ENCODE results near the gene EQTN.
"Not testable (repeated sequence)": the region's sequence is repeated elsewhere in the genome, so short reads cannot be mapped to it uniquely, and the experiment has no call there.

The EQTN gene

DNA sequence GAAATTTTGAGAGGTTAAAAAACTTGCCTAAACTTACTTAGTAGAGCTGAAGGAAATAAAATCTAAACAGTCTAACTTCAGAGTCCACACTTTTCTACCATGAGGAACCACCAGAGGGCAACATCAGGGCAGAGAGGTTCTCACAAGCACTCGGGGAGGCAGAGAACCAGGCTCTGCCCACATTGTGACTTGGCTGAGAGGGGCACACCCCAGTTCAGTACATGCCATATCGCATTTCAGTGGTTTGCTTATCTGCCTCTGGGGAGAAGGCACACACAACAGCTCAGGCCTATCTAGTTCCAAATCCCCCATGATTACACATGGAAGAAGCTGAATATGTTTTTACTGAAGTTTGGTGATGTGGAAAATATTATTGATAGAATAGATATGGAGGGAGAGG lies 49.2 kb downstream of the EQTN start:
- DNase-seq (ENCODE audit: low read depth, low spot score): peak; percentile 41
- no peak overlapping the region for H3K4me3 ChIP-seq (ENCODE audit: low read length)

GRCh38 chr9:27239648-27240047 lies 57.3 kb downstream of the EQTN start:
- peak; percentile 43 for DNase-seq (ENCODE audit: low read depth, low spot score)
- H3K4me3 ChIP-seq (ENCODE audit: low read length): not testable (repeated sequence)
